GM11168 (cell line): ENCODE data around the gene SLC12A1.
"Not testable (repeated sequence)": the region's sequence is repeated elsewhere in the genome, so short reads cannot be mapped to it uniquely, and the experiment has no call there.

ENCODE experiments used
- in situ Hi-C: fragments of 300-500 bp; cut with MboI; formaldehyde crosslinking; loops from one replicate; pipeline ENCODE4 v1.12.0; 2022; ENCODE audit warnings: low sequenced_read_pairs; ENCODE audit not compliant: unreplicated experiment

SLC12A1 gene

GRCh38 chr15:48298914-48299313 lies 92.8 kb downstream of the SLC12A1 start:
- in situ Hi-C loops, result loop anchor here (25.0 kb wide), 1 partner anchor 1087 kb away; no protein-coding TSS in a partner anchor

GRCh38 chr15:48300038-48300437 lies 93.9 kb downstream of the SLC12A1 start:
- in situ Hi-C loops, result no loop called here

GRCh38 chr15:48304398-48304797 lies 98.3 kb downstream of the SLC12A1 start:
- in situ Hi-C loops, result no loop called here

GRCh38 chr15:48306639-48307038 lies 100.5 kb downstream of the SLC12A1 start:
- in situ Hi-C loops, result no loop called here

GRCh38 chr15:48307586-48307985 lies 101.5 kb downstream of the SLC12A1 start:
- in situ Hi-C loops, result no loop called here

- in situ Hi-C loops, result no loop called here
Observed at GRCh38 chr15:48309740-48310139, 103.6 kb downstream of the SLC12A1 start.

GRCh38 chr15:48313216-48313615 lies 107.1 kb downstream of the SLC12A1 start:
- in situ Hi-C loops, result no loop called here

- in situ Hi-C loops, result no loop called here
Observed at GRCh38 chr15:48315041-48315440, 108.9 kb downstream of the SLC12A1 start.

GRCh38 chr15:48317221-48317620 lies 111.1 kb downstream of the SLC12A1 start:
- in situ Hi-C loops, result no loop called here

- in situ Hi-C loops, result no loop called here
Observed at GRCh38 chr15:48318131-48318530, 112.0 kb downstream of the SLC12A1 start.

GRCh38 chr15:48323294-48323693 lies 117.2 kb downstream of the SLC12A1 start:
- in situ Hi-C loops, result no loop called here

GRCh38 chr15:48324949-48325348 lies 118.8 kb downstream of the SLC12A1 start:
- in situ Hi-C loops, result no loop called here

GRCh38 chr15:48325400-48325799 lies 119.3 kb downstream of the SLC12A1 start:
- in situ Hi-C loops, result no loop called here

- in situ Hi-C loops, result not testable (repeated sequence)
Observed at GRCh38 chr15:48326180-48326579, 120.1 kb downstream of the SLC12A1 start.

GRCh38 chr15:48330105-48330785 lies 124.1 kb downstream of the SLC12A1 start:
- in situ Hi-C loops, result no loop called here

- in situ Hi-C loops, result no loop called here
Observed at GRCh38 chr15:48330855-48331795, 125.0 kb downstream of the SLC12A1 start, which contains the start of gene DUT. Gene DUT (plus strand): TSS chr15:48331429. CDS start chr15:48331516, 87 bp downstream.

- in situ Hi-C loops, result no loop called here
Observed at GRCh38 chr15:48331796-48332641, 125.9 kb downstream of the SLC12A1 start.

GRCh38 chr15:48332642-48333034 lies 126.5 kb downstream of the SLC12A1 start:
- in situ Hi-C loops, result no loop called here

- in situ Hi-C loops, result no loop called here
Observed at GRCh38 chr15:48333540-48333939, 127.4 kb downstream of the SLC12A1 start.

GRCh38 chr15:48334260-48334659 lies 128.2 kb downstream of the SLC12A1 start:
- in situ Hi-C loops, result no loop called here
